Spleen (tissue), 11 donors: ENCODE data around the gene LRRC47. TPM values are rescaled to one million over a fixed set of nuclear protein-coding genes. Genes with fewer than 3 reads are reported as not detected.

Experiments used
- DNase-seq: peaks from one replicate; pipeline ENCODE4 v3.0.0-alpha.2; 2020
- H3K27ac ChIP-seq, 8 donors: fragments of 200-600 bp; sonication (generic) in 7 of 8; 1 replicate in 4 of 8; 2 replicates in 4 of 8; pipeline versions ENCODE4 v1.5.0 to v1.8.0; 2016 to 2021; ENCODE audit warnings: inconsistent platforms in 4 of 8, mild to moderate bottlenecking in 4 of 8, moderate library complexity in 1 of 8
- H3K27me3 ChIP-seq, 7 donors: fragments of 200-600 bp; sonication (generic) in 6 of 7; replicated peaks in 1 of 7; 1 replicate in 4 of 7; 2 replicates in 3 of 7; pipeline versions ENCODE4 v1.5.0 to v1.8.0; 2016 to 2021; ENCODE audit warnings: inconsistent platforms in 3 of 7, mild to moderate bottlenecking in 1 of 7
- H3K36me3 ChIP-seq, 6 donors: fragments of 200-600 bp; sonication (generic) in 5 of 6; 1 replicate in 4 of 6; 2 replicates in 2 of 6; pipeline versions ENCODE4 v1.5.0 to v1.8.0; 2016 to 2021; ENCODE audit warnings: inconsistent platforms in 2 of 6
- H3K4me1 ChIP-seq, 6 donors: fragments of 200-600 bp; sonication (generic) in 5 of 6; 1 replicate in 3 of 6; 2 replicates in 3 of 6; pipeline versions ENCODE4 v1.5.0 to v1.8.0; 2016 to 2021; ENCODE audit warnings: inconsistent platforms in 3 of 6
- H3K4me3 ChIP-seq, 8 donors: fragments of 200-600 bp; sonication (generic) in 7 of 8; 1 replicate in 4 of 8; 2 replicates in 4 of 8; pipeline versions ENCODE4 v1.5.0 to v1.8.0; 2016 to 2021; ENCODE audit warnings: inconsistent platforms in 4 of 8, mild to moderate bottlenecking in 4 of 8, moderate library complexity in 2 of 8
- H3K9me3 ChIP-seq, 8 donors: fragments of 200-600 bp; sonication (generic) in 7 of 8; 1 replicate in 4 of 8; 2 replicates in 4 of 8; pipeline versions ENCODE4 v1.5.0 to v1.8.0; 2016 to 2021; ENCODE audit warnings: inconsistent platforms in 4 of 8
- CTCF ChIP-seq, 11 experiments: fragments of 200-600 bp in 7 of 11; fragments of 450-650 bp in 4 of 11; sonication (generic) in 4 of 11; IDR thresholded peaks in 8 of 11; conservative IDR thresholded peaks in 3 of 11; 1 replicate in 7 of 11; 2 replicates in 4 of 11; pipeline versions ENCODE4 v1.4.0 to v1.8.0; 2016 to 2021; ENCODE audit warnings: antibody characterized with exemption in 11 of 11, inconsistent platforms in 4 of 11, mild to moderate bottlenecking in 1 of 11
- POLR2A ChIP-seq, 3 donors: fragments of 450-650 bp; IDR thresholded peaks; one replicate each; pipeline ENCODE4 v1.5.1; 2017; ENCODE audit warnings: antibody characterized with exemption in 3 of 3, mild to moderate bottlenecking in 1 of 3
- POLR2AphosphoS5 ChIP-seq, 3 donors: sonication (generic); formaldehyde crosslinking; IDR thresholded peaks; one replicate each; pipeline ENCODE4 v1.5.1; 2017; ENCODE audit warnings: antibody characterized with exemption in 3 of 3
- WGBS, 5 donors: extraction: QIAGEN DNeasy Blood & Tissue Kit in 3 of 5; methylation state at CpG; one replicate each; pipeline versions ENCODE4 v1.1.5 to v1.1.7; 2013 to 2018; 5-methylcytosine and 5-hydroxymethylcytosine counted together
- intact Hi-C: fragments of 100-400 bp; cut with DNase I; formaldehyde crosslinking; loops from one replicate; pipeline ENCODE4 v1.15.0; 2023; ENCODE audit warnings: low total_unique reads
- polyA plus RNA-seq, 3 donors: library from polyadenylated mRNA; stranded (reverse); fragments of 200-250 nt; gene quantifications; one replicate each; pipeline ENCODE4 v1.2.1, GENCODE V29; 2013
- total RNA-seq, 7 donors: library from RNA; depleted of rRNA in 3 of 7; stranded (reverse); fragments of >200 nt in 3 of 7; fragmentation: NEBNext Ultra II Directional in 4 of 7; extraction: Animal tissue kit (Norgen Biotek cat#: 25700) in 4 of 7; gene quantifications; one replicate each; pipeline versions ENCODE4 v1.1.0 to v1.2.1, GENCODE V29; 2016 to 2021
- donor health status: healthy with polysubstance abuse.
- donor health status: DM: no; HTN: no; CAD: no; lungs with moderate emphysema.
- donor health status: DM: no; HTN: no; CAD: no.
- donor health status: Bipolar disorder and iron deficiency.
- donor health status: healthy.
- donor health status: DM: no; HTN: no; CAD: no.
- donor health status: DM: yes; HTN: yes; CAD: no.

LRRC47 gene
- total and polyA plus RNA-seq, 10 donors: 12.5 to 39.0 (median 26.7) TPM

DNA sequence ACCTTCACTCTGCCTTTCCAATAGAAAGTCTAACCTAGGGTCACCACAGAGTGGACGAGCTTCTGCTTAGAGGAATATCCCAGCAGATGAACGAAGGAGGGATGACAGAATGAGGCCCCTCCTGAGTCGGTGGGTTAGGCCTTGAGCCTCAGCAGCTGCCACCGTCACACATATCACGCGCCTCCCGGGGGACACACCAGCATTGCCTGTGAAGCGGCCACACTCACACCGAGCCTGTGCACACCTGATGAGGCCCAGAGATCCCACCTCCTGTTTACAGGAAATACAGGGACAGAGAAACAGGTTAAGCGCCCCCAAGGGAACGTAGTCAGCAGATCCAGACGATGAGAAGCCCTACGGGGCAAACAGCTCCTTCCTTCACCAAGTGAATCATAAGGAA, 25.1 kb upstream of the LRRC47 start:
- TF ChIP-seq POLR2A (IDR thresholded peaks at IDR 0.05) (no peak), CTCF (IDR thresholded peaks at IDR 0.05 in 8 of 11, conservative IDR thresholded peaks at IDR 0.05 in 3 of 11) (no peak), POLR2AphosphoS5 (IDR thresholded peaks at IDR 0.05) (peak in 1 of 3 donors; percentile 22)
- intact Hi-C loops: no loop called here
- Histone ChIP-seq H3K27me3 (no peaks in the 10 kb centered on the region), H3K27ac (no peak overlapping the region), H3K9me3 (no peaks in the 10 kb centered on the region), H3K36me3 (peaks cover 0 to 94% (median 64%) of the 10 kb centered on the region in 6 donors), H3K4me3 (no peak overlapping the region), H3K4me1 (no peaks in the 10 kb centered on the region)
- WGBS, 5 donors: 83 to 93% (median 90%) methylated on average over 10 to 13 of the region's 13 CpGs
- DNase-seq: no peak

DNA sequence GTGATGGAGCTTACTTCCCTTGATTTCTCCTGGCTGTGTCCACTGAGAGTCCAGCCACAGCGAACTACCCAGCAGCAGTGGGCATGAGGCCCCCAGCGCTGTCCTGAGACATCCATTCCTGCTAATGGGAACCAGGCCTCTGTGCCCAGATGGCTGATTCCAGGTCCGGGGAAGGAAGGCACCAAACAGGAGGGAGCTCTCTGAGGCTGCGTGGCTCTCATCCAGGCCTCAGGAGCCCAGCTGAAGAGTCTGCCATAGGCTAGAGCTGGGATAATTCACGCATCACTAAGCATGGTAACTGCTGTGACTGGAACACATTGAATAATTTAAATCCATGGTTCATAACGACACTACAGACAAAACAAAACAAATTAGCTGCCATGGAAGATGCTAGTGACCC, 24.7 kb upstream of the LRRC47 start:
- no peaks in the 10 kb centered on the region for H3K4me1 ChIP-seq
- TF ChIP-seq POLR2A (IDR thresholded peaks at IDR 0.05) (no peak), CTCF (IDR thresholded peaks at IDR 0.05 in 8 of 11, conservative IDR thresholded peaks at IDR 0.05 in 3 of 11) (no peak), POLR2AphosphoS5 (IDR thresholded peaks at IDR 0.05) (no peak)
- no peaks in the 10 kb centered on the region for H3K27me3 ChIP-seq
- WGBS, 5 donors: 88 to 95% (median 91%) methylated on average over 5 to 6 of the region's 6 CpGs
- no peaks in the 10 kb centered on the region for H3K9me3 ChIP-seq
- no peak overlapping the region for H3K4me3 ChIP-seq
- intact Hi-C loops: no loop called here
- H3K27ac ChIP-seq: no peak overlapping the region
- peaks cover 0 to 94% (median 63%) of the 10 kb centered on the region in 6 donors for H3K36me3 ChIP-seq
- DNase-seq: no peak

DNA sequence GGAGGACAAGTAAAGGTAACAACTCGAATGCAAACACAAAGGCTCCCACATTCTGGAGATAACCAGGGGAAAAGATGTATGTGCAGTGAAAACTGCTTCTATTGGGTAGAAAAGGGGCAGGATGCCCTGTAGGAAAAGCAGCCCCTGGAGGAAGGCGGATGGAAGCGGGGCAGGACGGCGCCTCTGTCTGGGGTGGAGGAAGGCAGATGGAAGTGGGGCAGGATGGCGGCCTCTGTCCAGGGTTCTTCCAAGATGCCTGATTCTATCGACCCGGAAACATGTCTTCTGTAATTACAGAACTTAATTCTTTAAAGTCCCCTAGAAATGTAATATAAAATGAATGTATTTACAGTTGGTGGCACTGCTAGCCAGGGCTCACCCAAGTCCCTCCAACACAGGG, 24.0 kb upstream of the LRRC47 start:
- WGBS, 5 donors: 85 to 96% (median 93%) methylated on average over 8 of the region's 8 CpGs
- no peaks in the 10 kb centered on the region for H3K9me3 ChIP-seq
- peaks cover 0 to 94% (median 62%) of the 10 kb centered on the region in 6 donors for H3K36me3 ChIP-seq
- no peaks in the 10 kb centered on the region for H3K27me3 ChIP-seq
- TF ChIP-seq POLR2A (IDR thresholded peaks at IDR 0.05): no peak
- TF ChIP-seq POLR2AphosphoS5 (IDR thresholded peaks at IDR 0.05): no peak
- TF ChIP-seq CTCF (IDR thresholded peaks at IDR 0.05 in 8 of 11, conservative IDR thresholded peaks at IDR 0.05 in 3 of 11): no peak
- no peak overlapping the region for H3K4me3 ChIP-seq
- no peak for DNase-seq
- H3K4me1 ChIP-seq: no peaks in the 10 kb centered on the region
- H3K27ac ChIP-seq: no peak overlapping the region
- intact Hi-C loops: no loop called here

DNA sequence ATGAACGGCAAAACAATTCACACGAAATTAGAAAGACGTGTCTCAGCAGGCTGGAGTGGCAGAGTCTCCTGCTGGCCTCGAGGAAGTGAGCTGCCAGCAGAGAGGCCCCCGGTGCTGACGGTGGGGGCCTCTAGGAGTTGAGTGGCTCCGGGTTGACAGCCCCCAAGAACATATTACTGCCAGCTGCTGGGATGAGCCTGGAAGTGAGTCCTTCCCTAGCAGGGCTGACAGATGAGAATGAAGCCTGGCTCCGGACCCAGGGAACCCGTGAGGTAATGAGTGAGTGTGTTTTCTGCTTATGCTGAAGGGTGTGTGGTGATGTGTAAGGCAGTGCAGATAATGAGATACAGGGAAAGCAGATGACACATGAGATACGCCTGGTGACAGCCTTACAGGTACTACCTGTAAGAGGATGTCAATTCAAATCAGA, 23.5 kb upstream of the LRRC47 start:
- Histone ChIP-seq H3K27ac (no peak overlapping the region), H3K4me1 (no peaks in the 10 kb centered on the region), H3K27me3 (no peaks in the 10 kb centered on the region), H3K36me3 (peaks cover 0 to 94% (median 63%) of the 10 kb centered on the region in 6 donors), H3K4me3 (no peak overlapping the region), H3K9me3 (no peaks in the 10 kb centered on the region)
- TF ChIP-seq POLR2AphosphoS5 (IDR thresholded peaks at IDR 0.05): no peak
- no peak for TF ChIP-seq POLR2A (IDR thresholded peaks at IDR 0.05)
- TF ChIP-seq CTCF (IDR thresholded peaks at IDR 0.05 in 8 of 11, conservative IDR thresholded peaks at IDR 0.05 in 3 of 11): no peak
- DNase-seq: no peak
- 69 to 76% (median 73%) methylated on average over 10 of the region's 10 CpGs for WGBS, 5 donors
- intact Hi-C loops: no loop called here
